HCT116 (cell line): ENCODE results near the gene CNOT2. TPM values are rescaled to one million over a fixed set of nuclear protein-coding genes. Genes with fewer than 3 reads are reported as not detected.

ENCODE experiments used
- ATAC-seq: fragments of 200-7000 bp; cut with Tn5 transposase; 2 replicates; pipeline ENCODE4 v1.9.1; 2020; ENCODE audit warnings: mild to moderate bottlenecking, moderate library complexity
- BruUV-seq: library from RNA; stranded (reverse); fragments of 400-500 nt; replicated peaks from 2 replicates; lab custom pipeline; 2021; lab: Mats Ljungman, UMichigan
- CTCF ChIA-PET: fragments of 300-600 bp; sonication (Branson Sonifier 250); formaldehyde crosslinking; loops from one replicate; lab custom pipeline; 2021; ENCODE audit warnings: antibody characterized with exemption; lab: Charles Lee
- POLR2A ChIA-PET: fragments of 300-600, 350-600 bp; sonication (Branson Sonifier 250); formaldehyde crosslinking; loops from one replicate; lab custom pipeline; 2021; ENCODE audit warnings: antibody characterized with exemption; lab: Charles Lee
- RAD21 ChIA-PET, 2 experiments: fragments of 300-600 bp; sonication (Branson Sonifier 250); formaldehyde crosslinking; loops; one replicate each; lab custom pipeline; 2023; ENCODE audit warnings: low total read pairs in 2 of 2; ENCODE audit not compliant: uncharacterized antibody in 2 of 2, unreplicated experiment in 2 of 2, low non-redundant PET in 1 of 2; lab: Charles Lee
- DNase-seq: peaks from one replicate; pipeline ENCODE4 v3.0.0-alpha.2; 2010; ENCODE audit warnings: low read depth, low spot score
- H2AFZ ChIP-seq: fragments of 200-600 bp; shearing (Covaris generic), sonication (generic); 2 replicates; pipeline ENCODE4 v1.6.1; 2017; ENCODE audit warnings: low read depth, mixed run types, mixed read lengths, antibody characterized with exemption, low read length; ENCODE audit not compliant: poor library complexity, severe bottlenecking
- H3K27ac ChIP-seq: 2 replicates; pipeline ENCODE4 v1.5.1; 2012; ENCODE audit warnings: low read depth, low read length
- H3K27me3 ChIP-seq: fragments of 200-600 bp; sonication (generic); 2 replicates; pipeline ENCODE4 v1.6.1; 2016; ENCODE audit warnings: mixed run types, low read length, mixed read lengths; ENCODE audit not compliant: insufficient read depth
- H3K36me3 ChIP-seq, 2 experiments: fragments of 200-500 bp in 1 of 2; fragments of 200-600 bp in 1 of 2; sonication (Bioruptor generic) in 1 of 2; sonication (generic) in 1 of 2; 2 replicates each; pipeline versions ENCODE4 v1.5.1 to v1.6.1; 2014 to 2016; ENCODE audit warnings: low read length in 2 of 2, inconsistent platforms in 1 of 2, mixed read lengths in 1 of 2, mixed run types in 1 of 2; ENCODE audit not compliant: insufficient read depth in 2 of 2, control insufficient read depth in 1 of 2
- H3K4me1 ChIP-seq, 2 experiments: fragments of 200-600 bp in 1 of 2; sonication (generic) in 1 of 2; 2 replicates each; pipeline versions ENCODE4 v1.5.1 to v1.6.1; 2012 to 2017; ENCODE audit warnings: low read length in 2 of 2, inconsistent platforms in 1 of 2, mild to moderate bottlenecking in 1 of 2, mixed read lengths in 1 of 2, mixed run types in 1 of 2, moderate library complexity in 1 of 2; ENCODE audit not compliant: insufficient read depth in 2 of 2, control insufficient read depth in 1 of 2
- H3K4me2 ChIP-seq: fragments of 200-600 bp; sonication (generic); 2 replicates; pipeline ENCODE4 v1.6.1; 2017; ENCODE audit warnings: mixed run types, low read length, mixed read lengths
- H3K4me3 ChIP-seq, 2 experiments: fragments of 200-600 bp in 1 of 2; sonication (generic) in 1 of 2; replicated peaks in 1 of 2; 2 replicates each; pipeline ENCODE4 v1.5.1; 2011 to 2016; ENCODE audit warnings: low read length in 2 of 2, control low read depth in 1 of 2, low read depth in 1 of 2, mild to moderate bottlenecking in 1 of 2, mixed read lengths in 1 of 2, mixed run types in 1 of 2
- H3K79me2 ChIP-seq: fragments of 200-600 bp; sonication (generic); 2 replicates; pipeline ENCODE4 v1.6.1; 2017; ENCODE audit warnings: mild to moderate bottlenecking, mixed run types, low read length, moderate library complexity, mixed read lengths; ENCODE audit not compliant: insufficient read depth
- H3K9ac ChIP-seq: fragments of 200-600 bp; sonication (generic); 2 replicates; pipeline ENCODE4 v1.6.1; 2016; ENCODE audit warnings: low read length, mixed read lengths
- H3K9me2 ChIP-seq: fragments of 200-600 bp; sonication (generic), shearing (Covaris generic); 2 replicates; pipeline ENCODE4 v1.6.1; 2017; ENCODE audit warnings: mixed run types, mild to moderate bottlenecking, moderate library complexity; ENCODE audit not compliant: insufficient read depth
- H3K9me3 ChIP-seq, 2 experiments: fragments of 200-500 bp in 1 of 2; fragments of 200-600 bp in 1 of 2; sonication (Bioruptor generic) in 1 of 2; sonication (generic) in 1 of 2; 2 replicates each; pipeline ENCODE4 v1.6.1; 2014 to 2017; ENCODE audit warnings: low read length in 2 of 2, mixed read lengths in 2 of 2, inconsistent platforms in 1 of 2, low read depth in 1 of 2, mild to moderate bottlenecking in 1 of 2, mixed run types in 1 of 2, moderate library complexity in 1 of 2; ENCODE audit not compliant: control insufficient read depth in 1 of 2, insufficient read depth in 1 of 2
- H4K20me1 ChIP-seq: fragments of 200-600 bp; sonication (generic), shearing (Covaris generic); 2 replicates; pipeline ENCODE4 v1.6.1; 2017; ENCODE audit warnings: mixed run types, mild to moderate bottlenecking, moderate library complexity; ENCODE audit not compliant: insufficient read depth
- CBX3 ChIP-seq: IDR thresholded peaks from 2 replicates; pipeline ENCODE4 v1.6.1; 2012; ENCODE audit warnings: low read depth
- EGR1 ChIP-seq: IDR thresholded peaks from 2 replicates; pipeline ENCODE4 v1.6.1; 2012; ENCODE audit warnings: low read depth
- EZH2 ChIP-seq: fragments of 200-600 bp; sonication (generic); IDR thresholded peaks from 2 replicates; pipeline ENCODE4 v1.6.1; 2017; ENCODE audit warnings: antibody characterized with exemption, mixed run types
- POLR2A ChIP-seq: IDR thresholded peaks from 2 replicates; pipeline ENCODE4 v1.7.0; 2011; ENCODE audit warnings: borderline replicate concordance; ENCODE audit not compliant: insufficient read depth, insufficient read length; ENCODE audit errors: extremely low read depth
- POLR2AphosphoS5 ChIP-seq: IDR thresholded peaks from 2 replicates; pipeline ENCODE4 v1.6.1; 2011; ENCODE audit warnings: mild to moderate bottlenecking, low read depth, low read length, moderate library complexity
- RAD21 ChIP-seq: IDR thresholded peaks from 2 replicates; pipeline ENCODE4 v1.6.1; 2012; ENCODE audit warnings: low read depth, mild to moderate bottlenecking
- SIN3A ChIP-seq: IDR thresholded peaks from 2 replicates; pipeline ENCODE4 v1.6.1; 2012; ENCODE audit warnings: low read depth
- SP1 ChIP-seq: IDR thresholded peaks from 2 replicates; pipeline ENCODE4 v1.6.1; 2012; ENCODE audit warnings: low read depth
- intact Hi-C: fragments of 100-400 bp; cut with micrococcal nuclease; formaldehyde crosslinking; loops from 2 replicates; pipeline ENCODE4 v1.10.0; 2022
- total RNA-seq: library from RNA; stranded (reverse); gene quantifications from one replicate; pipeline ENCODE4 v1.2.1, GENCODE V29; 2021; ENCODE audit not compliant: unreplicated experiment
- TF ChIP-seq, protein P1 (sequence below), 3 experiments: fragments of 200-600 bp in 1 of 3; sonication (generic) in 1 of 3; IDR thresholded peaks in 2 of 3; conservative IDR thresholded peaks in 1 of 3; 2 replicates each; pipeline ENCODE4 v1.5.1; 2012 to 2017; ENCODE audit warnings: low read depth in 2 of 3, low read length in 2 of 3, antibody characterized with exemption in 1 of 3, borderline replicate concordance in 1 of 3, control low read depth in 1 of 3, mild to moderate bottlenecking in 1 of 3, mixed read lengths in 1 of 3, mixed run types in 1 of 3, moderate library complexity in 1 of 3; ENCODE audit not compliant: insufficient read depth in 1 of 3
- TF ChIP-seq, protein P2 (sequence below): IDR thresholded peaks from 2 replicates; pipeline ENCODE4 v1.6.1; 2012

Gene CNOT2
- total RNA-seq, 1 experiment from 2014 or later: 58.7 TPM

DNA sequence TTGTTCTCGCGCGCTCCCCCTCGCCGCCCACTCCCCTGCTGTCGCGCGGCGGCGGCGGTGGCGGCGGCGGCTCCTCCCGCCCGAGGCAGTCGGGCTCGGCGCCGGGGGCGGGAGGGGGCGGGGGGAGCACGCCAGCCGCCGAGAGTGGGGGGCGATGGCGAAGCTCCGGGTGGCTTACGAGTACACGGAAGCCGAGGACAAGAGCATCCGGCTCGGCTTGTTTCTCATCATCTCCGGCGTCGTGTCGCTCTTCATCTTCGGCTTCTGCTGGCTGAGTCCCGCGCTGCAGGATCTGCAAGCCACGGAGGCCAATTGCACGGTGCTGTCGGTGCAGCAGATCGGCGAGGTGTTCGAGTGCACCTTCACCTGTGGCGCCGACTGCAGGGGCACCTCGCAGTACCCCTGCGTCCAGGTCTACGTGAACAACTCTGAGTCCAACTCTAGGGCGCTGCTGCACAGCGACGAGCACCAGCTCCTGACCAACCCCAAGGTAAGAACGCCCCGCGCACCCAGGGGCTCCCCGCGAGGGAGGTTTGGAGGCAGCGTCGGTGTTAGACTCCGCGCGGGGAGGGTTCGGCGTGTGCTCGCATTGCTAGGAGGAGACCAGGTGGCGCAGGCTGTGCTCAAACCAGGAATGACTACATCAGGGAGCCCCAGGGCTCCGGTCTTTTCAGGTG, 123.5 kb downstream of the CNOT2 start:
- no peaks in the 10 kb centered on the region for H3K9me2 ChIP-seq
- H3K9ac ChIP-seq: peak overlapping the region; percentile 53
- ATAC-seq (peak; percentile 61), DNase-seq (peak; percentile 37)
- peaks cover 0 to 17% of the 10 kb centered on the region in 2 experiments; a peak in 3 of 4 replicates for H3K4me1 ChIP-seq
- TF ChIP-seq CBX3 (peak; percentile 65; the same call in 1 of the 2 replicates), EZH2 (no peak), EGR1 (no peak; the same call in 1 of the 2 replicates), POLR2AphosphoS5 (peak; percentile 15; the same call in 1 of the 2 replicates), SP1 (0 out of 2 replicates have a peak, but pooled peaks have one; percentile 12), SIN3A (peak; percentile 30; the same call in 1 of the 2 replicates), POLR2A (no peak), RAD21 (no peak)
- TF ChIP-seq, protein P1, sequence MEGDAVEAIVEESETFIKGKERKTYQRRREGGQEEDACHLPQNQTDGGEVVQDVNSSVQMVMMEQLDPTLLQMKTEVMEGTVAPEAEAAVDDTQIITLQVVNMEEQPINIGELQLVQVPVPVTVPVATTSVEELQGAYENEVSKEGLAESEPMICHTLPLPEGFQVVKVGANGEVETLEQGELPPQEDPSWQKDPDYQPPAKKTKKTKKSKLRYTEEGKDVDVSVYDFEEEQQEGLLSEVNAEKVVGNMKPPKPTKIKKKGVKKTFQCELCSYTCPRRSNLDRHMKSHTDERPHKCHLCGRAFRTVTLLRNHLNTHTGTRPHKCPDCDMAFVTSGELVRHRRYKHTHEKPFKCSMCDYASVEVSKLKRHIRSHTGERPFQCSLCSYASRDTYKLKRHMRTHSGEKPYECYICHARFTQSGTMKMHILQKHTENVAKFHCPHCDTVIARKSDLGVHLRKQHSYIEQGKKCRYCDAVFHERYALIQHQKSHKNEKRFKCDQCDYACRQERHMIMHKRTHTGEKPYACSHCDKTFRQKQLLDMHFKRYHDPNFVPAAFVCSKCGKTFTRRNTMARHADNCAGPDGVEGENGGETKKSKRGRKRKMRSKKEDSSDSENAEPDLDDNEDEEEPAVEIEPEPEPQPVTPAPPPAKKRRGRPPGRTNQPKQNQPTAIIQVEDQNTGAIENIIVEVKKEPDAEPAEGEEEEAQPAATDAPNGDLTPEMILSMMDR (IDR thresholded peaks at IDR 0.05 in 2 of 3, conservative IDR thresholded peaks at IDR 0.05 in 1 of 3; ENCODE audit: borderline replicate concordance in 1 of 3, insufficient read depth in 1 of 3, low read depth in 2 of 3, low read length in 2 of 3): peak in 1 of 3 experiments; percentile 15; a peak in 1 of 6 replicates
- TF ChIP-seq, protein P2, sequence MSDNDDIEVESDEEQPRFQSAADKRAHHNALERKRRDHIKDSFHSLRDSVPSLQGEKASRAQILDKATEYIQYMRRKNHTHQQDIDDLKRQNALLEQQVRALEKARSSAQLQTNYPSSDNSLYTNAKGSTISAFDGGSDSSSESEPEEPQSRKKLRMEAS: peak; percentile 64
- H3K4me3 ChIP-seq: peak overlapping the region; percentile 61 to 76
- no peaks in the 10 kb centered on the region for H3K36me3 ChIP-seq
- H3K27me3 ChIP-seq: no peaks in the 10 kb centered on the region
- ChIA-PET RAD21 (interaction anchor here in 1 of 2 experiments (0.6 kb wide), 1 partner anchor 332 kb away, joined by 3 read pairs; no protein-coding TSS in a partner anchor), CTCF (no interaction called here), POLR2A (no interaction called here)
- no peaks in the 10 kb centered on the region for H4K20me1 ChIP-seq
- intact Hi-C loops: loop anchor here (5.0 to 10.0 kb wide), 2 partner anchors 124 to 462 kb away; partner anchors contain the start of gene CNOT2
- BruUV-seq: no TSS peak
- no peaks in the 10 kb centered on the region for H3K9me3 ChIP-seq
- peak overlapping the region; percentile 92 for H3K4me2 ChIP-seq
- H3K27ac ChIP-seq: peak overlapping the region; percentile 76
- peak overlapping the region; percentile 5 for H2AFZ ChIP-seq
- H3K79me2 ChIP-seq: no peaks in the 10 kb centered on the region
